ENCODE measurements around the gene LRRC27.

LRRC27 gene

GRCh38 chr10:132427006-132427771 is 95.2 kb downstream of the LRRC27 start:
- no peak for DNase-seq (ENCODE audit: low read depth in 2 of 2)

GRCh38 chr10:132427939-132428367 is 96.0 kb downstream of the LRRC27 start:
- DNase-seq (ENCODE audit: low read depth in 2 of 2), result no peak

DNA sequence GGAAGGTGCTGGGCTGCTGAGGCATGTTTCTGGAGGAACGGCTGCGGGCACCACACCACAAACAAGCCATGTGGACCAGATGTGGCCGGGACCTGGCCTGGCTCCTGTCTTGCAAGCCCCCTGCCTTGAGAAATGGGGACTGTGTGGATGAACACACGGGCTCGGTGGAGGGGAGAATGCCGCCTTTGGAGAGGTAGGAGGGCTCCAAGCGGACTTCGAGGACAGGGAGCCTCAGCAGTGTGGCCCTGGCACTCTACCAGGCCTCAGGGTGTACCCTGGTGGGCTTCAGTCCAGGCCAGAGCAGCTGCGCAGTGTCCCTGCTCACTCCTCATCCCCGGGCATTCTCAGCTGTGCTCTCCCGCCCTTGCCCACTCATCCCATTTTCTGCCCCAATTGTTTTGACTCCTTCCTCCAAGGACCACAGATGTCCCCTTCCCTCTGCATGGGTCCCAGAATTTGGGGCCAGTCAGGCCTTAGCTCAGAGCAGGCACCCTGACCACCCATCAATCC is 96.5 kb downstream of the LRRC27 start:
- no peak for DNase-seq (ENCODE audit: low read depth in 2 of 2)
